NCI-H1417 treated with DMSO at 0.1 percent for 48 hours (cell line): ENCODE results near the gene SEC22A.
"Not testable (repeated sequence)": the region's sequence is repeated elsewhere in the genome, so short reads cannot be mapped to it uniquely, and the experiment has no call there.

Source experiments
- DNase-seq: peaks from one replicate; lab custom pipeline; 2025; lab: John Stamatoyannopoulos, UW

Gene SEC22A

DNA sequence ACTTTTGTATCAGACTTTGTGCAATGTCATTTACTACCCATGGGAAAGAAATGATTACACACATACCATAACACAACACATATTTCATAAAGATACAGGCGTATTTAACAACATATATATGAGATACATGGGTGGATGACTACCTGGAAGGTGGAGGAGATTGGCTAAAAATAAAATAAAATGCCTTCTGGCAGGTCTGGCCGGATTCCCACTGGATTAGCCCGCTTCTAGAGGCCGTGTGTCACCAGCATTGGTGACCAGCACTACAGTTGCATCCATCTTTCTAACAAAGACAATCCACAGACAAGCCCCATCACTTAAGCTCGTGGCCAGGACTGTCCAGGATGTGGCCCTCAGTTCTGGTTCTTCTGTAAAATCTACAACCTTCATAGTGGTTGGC, 21.0 kb upstream of the SEC22A start:
- DNase-seq = no peak

DNA sequence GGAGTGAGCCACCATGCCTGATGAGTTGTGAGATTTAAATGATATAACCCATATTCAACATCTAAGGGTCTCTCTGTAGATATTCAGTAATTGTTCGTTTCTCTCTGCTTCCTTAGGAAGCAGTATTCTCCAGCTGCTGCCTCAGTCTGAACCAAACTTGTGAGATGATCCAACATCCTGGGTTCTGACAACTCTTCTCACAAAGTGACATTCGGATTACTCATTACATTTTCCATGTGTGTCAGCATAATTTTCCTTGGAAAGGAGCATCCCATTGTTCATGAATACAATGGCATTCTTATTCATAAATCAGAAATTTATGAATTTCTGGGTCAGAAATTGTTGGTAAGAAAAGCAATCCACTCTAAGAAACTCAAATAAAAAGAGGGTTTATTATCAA, 15.0 kb upstream of the SEC22A start:
- no peak for DNase-seq

DNA sequence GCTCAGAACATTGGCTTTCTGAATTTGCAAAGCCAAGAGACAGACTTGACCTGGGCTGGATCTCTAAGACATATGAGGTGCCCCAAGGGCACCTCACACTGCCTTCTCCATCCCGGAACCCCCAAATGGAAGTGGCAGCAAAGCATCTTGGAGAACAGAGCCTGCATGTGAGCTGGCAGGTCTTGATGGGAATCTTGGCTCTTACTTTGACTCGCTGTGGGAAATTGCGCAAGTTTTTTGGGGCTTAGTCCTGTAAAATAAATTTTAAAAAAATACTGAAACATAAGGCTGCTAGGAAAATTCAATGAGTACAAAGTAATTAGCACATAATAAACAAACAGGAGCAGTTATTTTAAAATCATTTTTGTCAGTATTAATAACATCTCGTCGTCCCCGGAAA, 13.7 kb upstream of the SEC22A start:
- no peak for DNase-seq

GRCh38 chr3:123193448-123194101, 8.2 kb upstream of the SEC22A start:
- no peak for DNase-seq

DNA sequence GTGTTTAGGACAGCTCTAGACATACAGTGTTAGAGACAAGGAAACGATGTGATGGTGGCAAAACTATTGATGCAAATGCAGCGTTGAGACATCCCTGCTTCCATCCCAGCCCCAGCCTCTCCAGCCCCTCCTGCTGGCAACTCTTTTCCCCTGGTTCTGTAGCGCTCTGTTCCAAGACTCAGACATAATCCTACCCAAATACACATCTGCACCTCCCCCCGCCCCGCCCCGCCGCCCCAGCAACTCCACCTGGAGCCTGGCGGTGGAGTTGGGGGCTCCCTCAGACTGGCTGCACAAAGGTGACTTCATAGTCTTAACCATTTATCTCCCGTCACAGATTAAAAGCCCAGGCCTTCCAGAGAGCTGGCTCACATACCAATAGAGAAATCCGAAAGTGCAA, 7.2 kb upstream of the SEC22A start:
- no peak for DNase-seq

DNA sequence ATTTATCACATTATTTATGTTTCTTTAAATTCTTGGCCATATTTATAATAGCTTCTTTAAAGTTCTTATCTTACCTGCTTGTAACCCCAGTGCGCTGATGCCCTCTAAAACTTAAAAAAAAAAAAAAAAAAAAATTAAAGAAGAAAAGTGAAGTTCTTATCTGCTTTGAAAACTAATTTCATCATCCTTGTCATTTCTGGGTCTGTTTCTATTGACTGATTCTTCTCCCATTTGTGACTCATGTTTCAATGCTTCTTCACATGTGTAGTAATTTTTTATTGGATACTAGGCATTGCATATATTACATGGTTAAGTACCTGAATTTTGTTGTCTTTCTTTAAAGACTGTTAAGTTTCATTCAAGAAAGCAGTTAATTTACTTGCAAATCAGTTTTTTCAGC, 3.4 kb upstream of the SEC22A start:
- DNase-seq = no peak

DNA sequence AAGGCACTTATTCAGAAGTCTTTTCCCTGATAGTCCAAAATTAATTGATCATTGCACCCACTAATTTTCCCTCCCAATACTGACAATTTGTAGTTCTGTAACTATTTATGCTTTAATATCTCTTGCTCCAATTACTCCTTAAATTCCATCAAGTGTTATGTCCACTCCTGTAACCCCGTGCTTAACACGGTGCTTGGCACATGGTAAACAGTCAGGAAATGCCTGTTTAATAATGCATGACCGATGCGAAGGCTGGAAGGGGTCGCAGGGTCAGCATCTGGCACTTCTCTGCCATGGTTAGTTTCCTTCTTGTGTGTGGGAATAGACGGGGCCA, 553 bp upstream of the SEC22A start:
- no peak for DNase-seq

- no peak for DNase-seq
Measured at GRCh38 chr3:123202451-123202850, 708 bp downstream of the SEC22A start.

GRCh38 chr3:123218990-123219389, 17.2 kb downstream of the SEC22A start:
- no peak for DNase-seq

DNA sequence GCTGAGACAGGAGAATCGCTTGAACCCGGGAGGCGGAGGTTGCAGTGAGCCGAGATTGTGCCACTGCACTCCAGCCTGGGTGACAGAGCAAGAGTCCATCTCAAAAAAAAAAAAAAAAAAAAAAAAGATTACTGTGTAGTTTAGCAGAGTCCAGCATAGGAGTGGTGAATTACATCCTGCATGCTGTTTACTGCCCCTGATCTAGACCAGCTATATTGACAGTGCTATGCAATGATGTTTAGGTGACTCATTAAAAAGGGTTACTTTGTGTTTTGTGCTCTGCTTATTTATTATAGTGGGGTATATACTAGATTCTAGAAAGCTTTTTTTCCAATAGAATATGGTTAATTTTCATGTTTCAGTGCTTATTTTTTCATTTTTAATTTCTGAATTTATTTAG, 19.6 kb downstream of the SEC22A start:
- DNase-seq = not testable (repeated sequence)

DNA sequence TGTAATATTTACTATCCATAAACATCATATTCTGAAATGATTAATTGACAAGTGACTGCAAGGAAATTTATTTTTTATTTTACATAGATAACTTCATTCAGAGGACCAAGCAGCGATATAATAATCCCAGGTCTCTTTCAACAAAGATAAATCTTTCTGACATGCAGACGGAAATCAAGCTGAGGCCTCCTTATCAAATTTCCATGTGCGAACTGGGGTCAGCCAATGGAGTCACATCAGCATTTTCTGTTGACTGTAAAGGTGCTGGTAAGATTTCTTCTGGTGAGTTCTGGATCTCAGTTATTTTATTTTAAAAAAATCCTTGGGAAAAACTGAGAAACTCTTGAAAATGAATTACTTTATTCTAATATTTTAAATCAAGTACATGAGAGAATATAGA, 23.3 kb downstream of the SEC22A start:
- DNase-seq = no peak

- no peak for DNase-seq
Measured at GRCh38 chr3:123226549-123226948, 24.8 kb downstream of the SEC22A start.

DNA sequence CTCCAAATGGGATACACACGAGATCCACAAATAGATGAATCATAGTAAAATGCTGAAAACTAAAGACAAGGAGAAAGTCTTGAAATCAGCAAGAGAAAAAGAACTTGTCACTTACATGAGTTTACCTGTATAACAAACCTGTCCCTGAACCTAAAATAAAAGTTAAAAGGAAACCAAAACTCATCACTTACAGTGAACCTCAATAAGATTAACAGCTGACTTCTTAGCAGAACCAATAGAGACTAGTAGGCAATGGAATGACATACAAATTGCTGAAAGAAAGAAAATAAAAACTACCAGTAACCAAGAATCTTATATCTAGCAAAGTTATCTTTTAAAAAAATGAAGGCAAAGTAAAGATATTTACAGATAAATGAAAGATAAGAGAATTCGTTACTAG, 27.4 kb downstream of the SEC22A start:
- no peak for DNase-seq

- no peak for DNase-seq
Measured at GRCh38 chr3:123236902-123237301, 35.2 kb downstream of the SEC22A start.

DNA sequence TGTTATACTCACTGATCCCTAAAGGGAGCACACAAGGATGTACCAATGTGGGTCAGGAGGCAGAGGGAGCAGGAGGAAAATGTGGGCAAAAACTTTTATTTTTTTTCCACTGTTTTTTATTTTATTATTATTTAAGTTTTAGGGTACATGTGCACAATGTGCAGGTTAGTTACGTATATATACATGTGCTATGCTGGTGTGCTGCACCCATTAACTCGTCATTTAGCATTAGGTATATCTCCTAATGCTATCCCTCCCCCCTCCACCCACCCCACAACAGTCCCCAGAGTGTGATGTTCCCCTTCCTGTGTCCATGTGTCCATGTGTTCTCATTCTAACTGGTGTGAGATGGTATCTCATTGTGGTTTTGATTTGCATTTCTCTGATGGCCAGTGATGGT, 37.4 kb downstream of the SEC22A start:
- DNase-seq = not testable (repeated sequence)

- DNase-seq = no peak
Measured at GRCh38 chr3:123239756-123240155, 38.0 kb downstream of the SEC22A start.

DNA sequence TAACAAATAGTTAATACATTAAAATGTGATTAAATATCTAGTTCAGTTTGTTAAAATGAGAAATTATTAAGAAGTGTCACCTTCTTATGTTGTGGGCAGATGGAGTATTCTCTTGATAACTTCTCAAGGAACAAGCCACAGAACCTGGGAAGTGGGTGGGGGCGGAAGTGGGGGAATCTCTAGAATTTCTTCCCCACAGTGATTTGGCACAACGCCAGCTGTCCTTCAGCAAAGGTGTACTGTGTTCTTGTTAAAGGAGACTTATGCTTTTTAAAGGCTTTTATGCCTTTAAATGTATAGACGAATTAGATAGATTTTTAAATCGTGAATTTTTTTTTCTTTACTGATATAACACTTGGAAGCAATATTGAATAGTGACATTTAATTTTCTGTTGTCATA, 42.4 kb downstream of the SEC22A start:
- DNase-seq = no peak

DNA sequence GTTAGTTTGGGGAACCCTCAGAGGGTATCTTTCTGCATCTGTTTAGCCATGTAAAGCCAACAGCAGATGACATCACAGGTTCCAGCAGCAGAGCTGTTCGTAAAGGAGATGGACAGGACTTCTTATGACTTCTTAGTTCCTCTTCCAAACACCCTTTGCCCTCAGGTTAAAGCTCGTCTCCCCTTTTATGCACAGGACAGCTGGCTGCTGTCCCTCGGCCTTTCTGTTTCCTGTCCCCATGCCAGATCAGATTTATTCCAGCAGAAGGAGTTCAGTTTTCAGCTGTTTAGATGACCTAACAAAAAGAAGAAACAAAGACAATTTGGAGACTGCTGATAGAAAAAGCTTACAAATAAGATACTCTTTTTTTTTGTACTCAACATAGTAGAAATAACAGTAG, 45.1 kb downstream of the SEC22A start:
- DNase-seq = no peak

- DNase-seq = no peak
Measured at GRCh38 chr3:123256256-123256655, 54.5 kb downstream of the SEC22A start.

DNA sequence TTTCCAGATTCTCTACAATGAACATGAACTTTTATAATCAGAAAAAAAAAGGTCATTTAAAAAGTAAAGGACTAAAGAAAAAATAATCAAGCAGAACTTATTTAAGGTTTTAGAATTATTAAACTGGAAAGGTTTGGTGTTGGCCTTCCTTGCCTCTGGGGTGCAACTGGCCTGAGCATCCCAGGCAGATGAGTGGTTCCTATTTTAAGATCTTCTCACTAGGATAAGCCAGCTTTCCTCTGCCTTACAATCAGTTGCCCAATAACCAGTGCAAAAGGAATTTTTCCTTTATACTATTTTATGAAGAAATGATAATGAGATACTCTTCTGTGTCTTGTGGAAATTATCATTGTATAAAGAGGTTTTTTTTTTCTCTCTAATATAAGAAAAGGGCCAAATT, 56.6 kb downstream of the SEC22A start:
- DNase-seq = no peak

- no peak for DNase-seq
Measured at GRCh38 chr3:123258811-123259420, 57.2 kb downstream of the SEC22A start.

DNA sequence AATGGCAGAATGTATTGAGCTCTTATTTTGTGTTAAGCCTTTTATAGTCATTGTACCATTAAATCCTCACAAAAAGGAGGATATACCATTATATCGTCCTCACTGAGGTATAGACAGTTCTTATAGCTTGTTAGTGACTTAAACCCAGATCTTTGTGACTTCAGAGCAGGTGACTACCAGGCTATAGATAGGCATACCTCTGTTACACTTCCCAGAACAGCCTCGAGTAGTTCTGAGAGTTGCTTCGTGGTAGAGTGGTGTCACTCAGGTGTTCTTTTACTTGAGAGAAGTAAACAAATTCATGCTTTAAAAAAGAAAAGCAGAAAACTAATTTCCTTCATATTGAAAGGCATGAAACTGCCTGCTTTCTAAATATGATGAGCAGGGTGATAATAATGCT, 59.9 kb downstream of the SEC22A start:
- DNase-seq = no peak

DNA sequence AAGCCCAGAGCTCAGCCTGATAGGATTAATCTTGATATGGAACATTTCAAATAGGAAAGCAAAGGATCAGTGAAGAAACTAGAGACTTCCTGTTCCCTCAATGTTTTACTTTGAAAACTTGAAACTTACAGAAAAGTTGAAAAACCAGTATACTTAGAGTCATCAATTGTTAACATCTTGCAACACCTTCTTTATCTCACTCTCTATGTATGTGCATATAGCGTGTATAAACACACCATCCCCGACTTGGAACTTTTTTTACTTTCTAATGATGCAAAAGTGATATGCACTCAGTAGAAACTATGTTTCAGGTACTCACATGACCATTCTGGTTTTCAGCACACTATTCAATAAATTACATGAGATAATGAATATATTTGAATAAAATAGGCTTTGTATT, 60.5 kb downstream of the SEC22A start:
- no peak for DNase-seq

DNA sequence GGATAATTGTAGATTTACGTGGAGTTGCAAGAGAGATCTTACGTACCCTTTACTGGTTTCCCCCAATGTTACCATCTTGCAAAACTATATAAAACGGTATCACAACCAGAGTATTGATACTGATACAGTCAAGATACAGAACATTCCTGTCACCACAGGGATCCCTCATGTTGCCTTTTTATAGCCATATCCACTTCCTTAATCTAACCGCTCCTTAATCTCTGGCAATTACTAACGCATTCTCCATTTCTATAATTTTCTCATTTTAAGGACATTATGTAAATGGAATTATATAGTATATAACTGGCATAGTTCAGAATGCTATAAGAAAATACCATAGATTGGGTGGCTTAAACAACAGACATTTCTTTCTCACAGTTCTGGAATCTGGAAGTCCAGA, 61.1 kb downstream of the SEC22A start:
- no peak for DNase-seq
